NCI-H1092 treated with DMSO at 0.1 percent for 48 hours (cell line): ENCODE measurements around the gene DHRS4.

Experiments used
- DNase-seq: peaks from one replicate; lab custom pipeline; 2025; lab: John Stamatoyannopoulos, UW

The DHRS4 gene

GRCh38 chr14:23953464-23954278 lies at the start of gene DHRS4:
Gene DHRS4, plus strand, starts transcription at chr14:23953770. Its CDS starts 19 bp downstream, at chr14:23953789.
- peak; percentile 90 for DNase-seq

GRCh38 chr14:23910101-23910875 lies 43.3 kb upstream of the DHRS4 start:
- peak; percentile 46 for DNase-seq

- DNase-seq, result no peak
Measured at GRCh38 chr14:23910876-23911210, 42.7 kb upstream of the DHRS4 start.

GRCh38 chr14:23915559-23915958 lies 38.0 kb upstream of the DHRS4 start:
- DNase-seq, result no peak

- DNase-seq, result peak; percentile 8
Measured at GRCh38 chr14:23916004-23916403, 37.6 kb upstream of the DHRS4 start.

GRCh38 chr14:23916446-23916845 lies 37.1 kb upstream of the DHRS4 start:
- DNase-seq, result no peak

GRCh38 chr14:23922545-23922944 lies 31.0 kb upstream of the DHRS4 start:
- DNase-seq, result no peak

GRCh38 chr14:23925523-23926075 lies 28.0 kb upstream of the DHRS4 start:
- DNase-seq, result no peak

- DNase-seq, result no peak
Measured at GRCh38 chr14:23926543-23926942, 27.0 kb upstream of the DHRS4 start.

GRCh38 chr14:23929136-23929535 lies 24.4 kb upstream of the DHRS4 start:
- DNase-seq, result no peak

GRCh38 chr14:23929822-23930294 lies 23.7 kb upstream of the DHRS4 start:
- DNase-seq, result peak; percentile 49

GRCh38 chr14:23930742-23931141 lies 22.8 kb upstream of the DHRS4 start:
- DNase-seq, result no peak

GRCh38 chr14:23931721-23932289 lies 21.8 kb upstream of the DHRS4 start:
- no peak for DNase-seq

- no peak for DNase-seq
Measured at GRCh38 chr14:23932639-23933038, 20.9 kb upstream of the DHRS4 start.

GRCh38 chr14:23933108-23933741 lies 20.3 kb upstream of the DHRS4 start:
- no peak for DNase-seq

GRCh38 chr14:23933742-23934128 lies 19.8 kb upstream of the DHRS4 start:
- DNase-seq, result no peak

GRCh38 chr14:23935158-23935557 lies 18.4 kb upstream of the DHRS4 start:
- no peak for DNase-seq

- DNase-seq, result no peak
Measured at GRCh38 chr14:23936084-23936829, 17.3 kb upstream of the DHRS4 start.

GRCh38 chr14:23937203-23937602 lies 16.4 kb upstream of the DHRS4 start:
- DNase-seq, result no peak

GRCh38 chr14:23938823-23939222 lies 14.7 kb upstream of the DHRS4 start:
- DNase-seq, result no peak

GRCh38 chr14:23939607-23940326 lies 13.8 kb upstream of the DHRS4 start:
- DNase-seq, result no peak
